Motor neuron (in vitro differentiated cells): ENCODE measurements around the gene NR3C2. TPM values are rescaled to one million over a fixed set of nuclear protein-coding genes. Genes with fewer than 3 reads are reported as not detected.

Source experiments
- ATAC-seq, 8 experiments: fragments of 200-7000 bp; cut with Tn5 transposase; replicated peaks in 6 of 8; 2 replicates each; pipeline ENCODE4 v1.8.0; 2021; ENCODE audit warnings: mild to moderate bottlenecking in 8 of 8, moderate library complexity in 8 of 8
- H3K27ac ChIP-seq, 2 donors: fragments of 250-450 bp; sonication (Bioruptor Pico); 2 replicates each; pipeline ENCODE4 v1.9.0; 2021; ENCODE audit warnings: antibody characterized with exemption in 2 of 2, mild to moderate bottlenecking in 2 of 2, moderate library complexity in 1 of 2
- H3K4me1 ChIP-seq, 2 donors: fragments of 250-450 bp; sonication (Bioruptor Pico); replicated peaks in 1 of 2; 2 replicates each; pipeline ENCODE4 v1.6.1; 2021; ENCODE audit warnings: antibody characterized with exemption in 2 of 2, mild to moderate bottlenecking in 2 of 2, moderate library complexity in 1 of 2
- H3K4me3 ChIP-seq, 5 donors: fragments of 250-450 bp; sonication (Bioruptor Pico); 2 replicates each; pipeline ENCODE4 v1.9.0; 2021; ENCODE audit warnings: antibody characterized with exemption in 5 of 5, mild to moderate bottlenecking in 5 of 5, moderate library complexity in 4 of 5
- WGBS, 10 experiments: fragments of 450-650 bp; shearing (Covaris generic); methylation state at CpG; one replicate each; pipeline ENCODE4 v1.0.0; 2022; 5-methylcytosine and 5-hydroxymethylcytosine counted together
- in situ Hi-C, 9 experiments: fragments of 400-800 bp; cut with MboI; loops; one replicate each; pipeline ENCODE4 v1.15.0; 2021; ENCODE audit warnings: low sequenced_read_pairs in 9 of 9, low pct_unique_long_range_greater_than_20kb in 2 of 9; ENCODE audit not compliant: unreplicated experiment in 9 of 9
- total RNA-seq, 8 experiments: library from RNA; unstranded; fragments of 300-600 nt; gene quantifications; 2 replicates each; pipeline versions ENCODE4 v1.2.3 to v1.2.4, GENCODE V29; 2022

The NR3C2 gene
- total RNA-seq, 8 experiments from 2014 or later, result 0.25 to 8.3 (median 1.4) TPM

GRCh38 chr4:148311526-148311925 is 130.7 kb downstream of the NR3C2 start:
- Histone ChIP-seq H3K4me3 (no peak overlapping the region), H3K27ac (no peak overlapping the region), H3K4me1 (no peaks in the 10 kb centered on the region)
- peak in 3 of 8 experiments; percentile 53 to 68 (median 58) for ATAC-seq
- in situ Hi-C loops, result no loop called here

GRCh38 chr4:148310756-148311155 is 131.5 kb downstream of the NR3C2 start:
- 38 to 100% (median 83%) methylated on average over 1 to 3 of the region's 3 CpGs; no CpG with 5 or more reads in 2 of the 10 experiments for WGBS, 10 experiments
- in situ Hi-C loops, result no loop called here
- Histone ChIP-seq H3K4me3 (no peak overlapping the region), H3K27ac (no peak overlapping the region), H3K4me1 (no peaks in the 10 kb centered on the region)
- no peak for ATAC-seq

- H3K4me1 ChIP-seq, result no peaks in the 10 kb centered on the region
- no peak overlapping the region for H3K27ac ChIP-seq
- WGBS, 10 experiments, result 6 to 100% (median 81%) methylated on average over 1 to 3 of the region's 3 CpGs; no CpG with 5 or more reads in 1 of the 10 experiments
- in situ Hi-C loops, result no loop called here
- no peak for ATAC-seq
- H3K4me3 ChIP-seq, result no peak overlapping the region
Observed at GRCh38 chr4:148305751-148306150, 136.5 kb downstream of the NR3C2 start.

GRCh38 chr4:148302416-148302815 is 139.8 kb downstream of the NR3C2 start:
- H3K4me3 ChIP-seq, result no peak overlapping the region
- 0 to 100% (median 72%) methylated on average over 1 of the region's 1 CpG; no CpG with 5 or more reads in 4 of the 10 experiments for WGBS, 10 experiments
- ATAC-seq, result no peak
- no peaks in the 10 kb centered on the region for H3K4me1 ChIP-seq
- H3K27ac ChIP-seq, result no peak overlapping the region
- in situ Hi-C loops, result no loop called here

GRCh38 chr4:148300877-148301276 is 141.3 kb downstream of the NR3C2 start:
- Histone ChIP-seq H3K4me3 (no peak overlapping the region), H3K4me1 (no peaks in the 10 kb centered on the region), H3K27ac (no peak overlapping the region)
- whole genome bisulfite sequencing, 10 experiments, result 20 to 100% (median 52%) methylated on average over 1 of the region's 1 CpG; no CpG with 5 or more reads in 6 of the 10 experiments
- in situ Hi-C loops, result no loop called here
- ATAC-seq, result no peak

- H3K4me3 ChIP-seq, result no peak overlapping the region
- ATAC-seq, result no peak
- 62 to 100% (median 95%) methylated on average over 1 to 8 of the region's 9 CpGs; no CpG with 5 or more reads in 4 of the 10 experiments for WGBS, 10 experiments
- H3K27ac ChIP-seq, result no peak overlapping the region
- in situ Hi-C loops, result no loop called here
- no peaks in the 10 kb centered on the region for H3K4me1 ChIP-seq
Observed at GRCh38 chr4:148299337-148299736, 142.9 kb downstream of the NR3C2 start.

- in situ Hi-C loops, result no loop called here
- H3K27ac ChIP-seq, result no peak overlapping the region
- no peaks in the 10 kb centered on the region for H3K4me1 ChIP-seq
- WGBS, 10 experiments, result 13 to 90% (median 81%) methylated on average over 1 to 2 of the region's 2 CpGs; no CpG with 5 or more reads in 1 of the 10 experiments
- no peak overlapping the region for H3K4me3 ChIP-seq
- no peak for ATAC-seq
Observed at GRCh38 chr4:148296498-148296897, 145.7 kb downstream of the NR3C2 start.

- no peak for ATAC-seq
- in situ Hi-C loops, result no loop called here
- Histone ChIP-seq H3K4me1 (no peaks in the 10 kb centered on the region), H3K27ac (no peak overlapping the region), H3K4me3 (no peak overlapping the region)
- 33 to 100% (median 90%) methylated on average over 1 of the region's 1 CpG; no CpG with 5 or more reads in 6 of the 10 experiments for WGBS, 10 experiments
Observed at GRCh38 chr4:148295642-148296041, 146.6 kb downstream of the NR3C2 start.

- 20 to 100% (median 75%) methylated on average over 1 of the region's 1 CpG; no CpG with 5 or more reads in 4 of the 10 experiments for WGBS, 10 experiments
- in situ Hi-C loops, result no loop called here
Observed at GRCh38 chr4:148293571-148293970, 148.6 kb downstream of the NR3C2 start.

GRCh38 chr4:148292686-148293085 is 149.5 kb downstream of the NR3C2 start:
- ATAC-seq, result no peak
- Histone ChIP-seq H3K4me1 (no peaks in the 10 kb centered on the region), H3K27ac (no peak overlapping the region), H3K4me3 (no peak overlapping the region)
- 20 to 100% (median 75%) methylated on average over 1 of the region's 1 CpG; no CpG with 5 or more reads in 3 of the 10 experiments for WGBS, 10 experiments
- in situ Hi-C loops, result no loop called here

More at GRCh38 chr4:148293571-148293970, 148.6 kb downstream of the NR3C2 start:
- peak in 1 of 8 experiments; percentile 36 for ATAC-seq
- no peaks in the 10 kb centered on the region for H3K4me1 ChIP-seq
- H3K27ac ChIP-seq, result no peak overlapping the region
- H3K4me3 ChIP-seq, result no peak overlapping the region

GRCh38 chr4:148289740-148290139 is 152.5 kb downstream of the NR3C2 start:
- Histone ChIP-seq H3K27ac (no peak overlapping the region), H3K4me1 (no peaks in the 10 kb centered on the region), H3K4me3 (no peak overlapping the region)
- peak in 5 of 8 experiments; percentile 43 to 95 (median 61) for ATAC-seq
- in situ Hi-C loops, result no loop called here
- 0 to 83% (median 40%) methylated on average over 1 to 4 of the region's 4 CpGs; no CpG with 5 or more reads in 2 of the 10 experiments for WGBS, 10 experiments

- ATAC-seq, result no peak
- H3K4me3 ChIP-seq, result no peak overlapping the region
- in situ Hi-C loops, result no loop called here
- 0 to 64% (median 33%) methylated on average over 1 to 3 of the region's 3 CpGs; no CpG with 5 or more reads in 3 of the 10 experiments for WGBS, 10 experiments
- no peak overlapping the region for H3K27ac ChIP-seq
- H3K4me1 ChIP-seq, result no peaks in the 10 kb centered on the region
Observed at GRCh38 chr4:148288448-148288847, 153.8 kb downstream of the NR3C2 start.

- in situ Hi-C loops, result no loop called here
- no peak overlapping the region for H3K4me3 ChIP-seq
- H3K4me1 ChIP-seq, result no peaks in the 10 kb centered on the region
- no peak overlapping the region for H3K27ac ChIP-seq
- no peak for ATAC-seq
- 0 to 100% (median 84%) methylated on average over 1 of the region's 1 CpG for WGBS, 10 experiments
Observed at GRCh38 chr4:148287111-148287510, 155.1 kb downstream of the NR3C2 start.

GRCh38 chr4:148286012-148286411 is 156.2 kb downstream of the NR3C2 start:
- Histone ChIP-seq H3K4me1 (no peaks in the 10 kb centered on the region), H3K4me3 (no peak overlapping the region), H3K27ac (no peak overlapping the region)
- in situ Hi-C loops, result no loop called here
- ATAC-seq, result no peak
